A549 treated with RU486 at 1 μM for 4 hours (cell line): ENCODE data around the gene RNF167. TPM values are rescaled to one million over a fixed set of nuclear protein-coding genes. Genes with fewer than 3 reads are reported as not detected.

Experiments
- total RNA-seq: library from RNA; stranded (reverse); fragments of 200-300 nt; extraction: Qiagen RNA extraction; gene quantifications from 5 replicates; pipeline ENCODE4 v1.2.3, GENCODE V29; 2022; ENCODE audit warnings: low read depth

RNF167 gene
- total RNA-seq: 88.1 to 164 TPM (median 124 TPM) in 5 replicates

GRCh38 chr17:4939796-4940554, at the start of gene RNF167, which contains the start of gene SLC25A11:
Gene RNF167 (plus strand): TSS chr17:4940268. CDS start chr17:4940910, 642 bp downstream.
Gene SLC25A11 (minus strand): TSS chr17:4940046. CDS start chr17:4939910, 136 bp downstream.

DNA sequence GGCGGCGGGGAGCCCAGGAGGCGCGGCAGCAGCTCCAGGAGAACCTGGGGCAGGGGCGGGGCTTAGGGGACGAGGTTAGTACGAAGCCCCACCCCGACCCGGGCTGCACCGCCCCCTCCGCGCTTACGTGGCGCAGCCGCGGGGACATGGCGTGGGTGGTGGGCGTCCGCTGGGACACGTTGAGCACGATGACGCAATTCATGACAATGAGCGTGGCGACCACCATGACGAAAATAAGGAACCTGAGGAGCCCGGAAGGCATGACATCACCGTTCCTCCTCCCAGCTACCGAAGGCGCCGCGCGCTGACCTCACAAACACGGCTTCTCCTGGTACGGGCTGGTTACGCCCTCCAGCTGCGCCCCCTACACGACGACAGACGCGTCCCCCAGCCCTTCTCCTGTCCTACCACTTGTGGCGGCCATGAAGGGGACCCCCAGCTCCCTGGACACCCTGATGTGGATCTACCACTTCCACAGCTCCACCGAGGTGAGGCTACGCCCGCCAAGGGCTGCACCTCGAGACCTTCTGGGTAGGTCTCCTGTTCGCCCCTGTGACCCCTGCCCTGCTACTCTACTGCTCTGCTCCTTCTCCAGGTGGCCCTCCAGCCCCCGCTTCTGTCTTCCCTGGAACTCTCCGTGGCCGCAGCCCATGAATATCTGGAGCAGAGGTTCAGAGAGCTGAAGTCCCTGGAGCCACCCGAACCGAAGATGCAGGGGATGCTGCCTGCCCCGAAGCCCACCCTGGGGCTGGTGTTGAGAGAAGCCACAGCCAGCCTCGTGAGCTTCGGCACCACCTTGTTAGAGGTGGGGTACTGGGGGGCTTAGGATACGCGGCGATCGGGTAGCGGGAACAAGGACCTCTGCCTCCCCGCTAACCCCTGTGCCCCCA, 40.5 kb upstream of the RNF167 start, which contains the start of gene C17orf107:
TSS of gene C17orf107 (plus strand) at position 196 of the 890 bp plus-strand sequence. CDS start at position 423, 227 bp downstream.

GRCh38 chr17:4903051-4903818, 36.8 kb upstream of the RNF167 start, which contains the start of gene CHRNE:
Gene CHRNE (minus strand): TSS chr17:4903098. CDS start chr17:4903063, 35 bp downstream.

DNA sequence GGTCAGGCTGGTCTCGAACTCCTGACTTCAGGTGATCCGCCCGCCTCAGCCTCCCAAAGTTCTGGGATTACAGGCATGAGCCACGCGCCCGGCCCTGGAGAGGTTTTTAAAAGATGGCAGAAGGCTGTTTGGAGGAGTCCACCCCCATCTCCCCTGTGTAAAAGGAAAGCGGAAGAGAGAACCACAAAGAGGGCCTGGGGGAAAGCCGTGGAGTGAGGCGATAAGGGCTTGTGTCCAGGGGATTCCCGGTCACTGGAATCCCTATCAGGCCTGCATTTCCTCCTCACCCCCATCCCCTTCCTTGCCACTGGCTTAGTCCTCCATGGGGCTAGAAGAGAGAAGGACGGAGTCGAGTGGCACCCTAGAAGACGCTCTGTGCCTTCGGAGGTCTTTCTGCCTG, 8.1 kb upstream of the RNF167 start, which contains the start of gene GP1BA:
TSS of gene GP1BA (plus strand) at position 315 of the 400 bp plus-strand sequence. CDS start 328 bp downstream, outside the sequence.

GRCh38 chr17:4948166-4948930, 8.3 kb downstream of the RNF167 start, which contains the start of gene PFN1:
Gene PFN1 (minus strand): TSS chr17:4948530. CDS start chr17:4948394, 136 bp downstream.

DNA sequence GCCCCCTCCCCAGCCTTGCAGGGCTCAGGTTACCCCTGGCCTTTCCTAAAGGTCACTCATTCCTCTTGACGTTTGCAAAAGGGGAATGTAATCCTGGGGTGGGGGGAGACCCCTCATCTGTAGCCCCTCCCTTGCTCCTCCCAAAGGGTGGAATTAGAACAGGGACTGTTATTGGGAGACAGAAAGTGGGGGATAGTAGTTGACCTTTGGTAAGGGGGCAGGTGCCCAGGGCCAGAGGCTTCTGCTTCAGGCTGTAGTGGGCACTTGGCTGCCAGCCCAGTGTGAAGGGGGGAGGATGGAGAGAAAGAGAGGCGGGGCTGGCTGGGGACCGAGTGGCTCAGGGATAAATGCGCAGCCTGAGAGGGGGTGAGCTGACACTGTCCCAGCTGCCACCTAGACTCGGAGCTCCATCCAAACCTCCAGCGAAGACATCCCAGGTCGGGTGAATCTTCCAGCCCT, 10.7 kb downstream of the RNF167 start, which contains the start of gene ENO3:
TSS of gene ENO3 (plus strand) at position 374 of the 459 bp plus-strand sequence. CDS start 711 bp downstream, outside the sequence.

DNA sequence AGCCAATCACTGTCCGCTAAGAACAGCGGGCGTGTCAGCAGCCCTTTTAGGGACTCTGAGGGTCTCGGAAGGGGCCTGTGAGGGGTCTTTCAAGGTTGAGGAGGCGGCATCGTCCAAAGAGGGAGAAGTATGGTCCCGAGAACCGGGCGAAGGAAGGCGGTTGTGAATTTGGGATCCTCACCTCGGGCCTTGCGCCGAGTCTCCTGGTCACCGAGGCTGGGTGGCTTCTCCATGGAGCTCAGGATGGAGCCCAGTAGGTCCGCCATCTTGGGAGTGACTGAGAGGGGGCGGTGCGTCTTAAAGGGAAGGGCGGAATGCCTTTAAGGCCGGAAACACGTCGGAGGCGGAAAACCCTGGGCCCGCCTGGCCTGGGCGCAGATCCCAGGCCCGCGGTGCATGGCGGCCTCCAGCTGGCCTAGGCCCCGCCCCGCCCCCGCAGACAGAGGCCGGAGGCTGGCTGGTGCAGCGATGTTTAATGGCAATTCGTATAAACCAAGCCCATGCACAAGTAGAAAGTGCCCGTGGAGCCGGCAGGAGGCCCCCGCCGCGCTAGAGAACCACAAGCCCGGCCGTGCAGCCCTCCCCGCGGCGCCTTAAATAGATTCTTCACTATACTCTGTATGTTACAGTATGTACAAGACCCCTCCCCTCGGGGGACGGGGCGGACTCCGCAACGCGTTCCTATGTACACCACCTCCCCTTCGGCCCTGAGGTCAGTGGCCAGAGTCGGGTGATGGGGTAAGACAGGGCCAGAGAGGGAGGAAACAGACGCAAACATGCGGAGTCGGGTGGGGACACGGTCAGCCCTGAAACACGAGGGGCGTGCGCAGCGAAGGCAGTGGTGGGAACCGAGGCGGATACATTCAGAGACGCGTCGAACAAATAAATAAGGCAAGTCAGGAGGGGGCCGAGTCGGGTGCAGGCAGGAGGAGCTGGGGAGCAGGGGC, 27.7 kb downstream of the RNF167 start, which contains the start of gene SPAG7:
TSS of gene SPAG7 (minus strand) at position 279 of the 947 bp plus-strand sequence. CDS start at position 266, 13 bp downstream.

GRCh38 chr17:4986951-4987766, 47.1 kb downstream of the RNF167 start, which contains the start of gene CAMTA2:
Gene CAMTA2 (minus strand): TSS chr17:4987675. CDS start chr17:4986222, 1,453 bp downstream.

Other genes with a start within 250 kb of the RNF167 start
- gene PELP1, start 236.1 kb upstream of the RNF167 start, total RNA-seq: 62.8 to 81.0 TPM (median 77.6 TPM) in 5 replicates
- 48.9 to 75.6 TPM (median 63.8 TPM) in 5 replicates for gene ARRB2, start 229.6 kb upstream of the RNF167 start, total RNA-seq
- gene MED11, start 208.8 kb upstream of the RNF167 start, total RNA-seq: 39.1 to 46.0 TPM (median 44.8 TPM) in 5 replicates
- gene ZMYND15, start 200.4 kb upstream of the RNF167 start, total RNA-seq: 0.47 to 0.89 TPM (median 0.56 TPM) in 5 replicates
- gene CXCL16, start 200.3 kb upstream of the RNF167 start, total RNA-seq: 13.8 to 20.0 TPM (median 17.9 TPM) in 5 replicates
- 0.41 to 1.1 TPM (median 0.82 TPM) in 5 replicates for gene TM4SF5, start 168.4 kb upstream of the RNF167 start, total RNA-seq
- gene VMO1, start 153.9 kb upstream of the RNF167 start, total RNA-seq: 0.35 to 1.5 TPM (median 1.1 TPM) in 5 replicates
- 0.14 to 0.15 TPM in 2 of 5 replicates, not detected in the others for gene GLTPD2, start 151.3 kb upstream of the RNF167 start, total RNA-seq
- gene PSMB6, start 144.1 kb upstream of the RNF167 start, total RNA-seq: 461 to 534 TPM (median 480 TPM) in 5 replicates
- 18.4 to 25.8 TPM (median 22.8 TPM) in 5 replicates for gene PLD2, start 133.1 kb upstream of the RNF167 start, total RNA-seq
- 42.8 to 59.3 TPM (median 56.3 TPM) in 5 replicates for gene MINK1, start 106.9 kb upstream of the RNF167 start, total RNA-seq
- 0.15 to 0.35 TPM (median 0.30 TPM) in 5 replicates for gene C17orf107, start 40.7 kb upstream of the RNF167 start, total RNA-seq
- 0.05 to 0.15 TPM (median 0.08 TPM) in 3 of 5 replicates, not detected in the others for gene CHRNE, start 37.2 kb upstream of the RNF167 start, total RNA-seq
- gene GP1BA, start 8.0 kb upstream of the RNF167 start, total RNA-seq: not detected in 5 replicates
- 51.1 to 79.7 TPM (median 75.4 TPM) in 5 replicates for gene SLC25A11, start 222 bp upstream of the RNF167 start, total RNA-seq
- 2,878 to 3,154 TPM (median 3,052 TPM) in 5 replicates for gene PFN1, start 8.3 kb downstream of the RNF167 start, total RNA-seq
- 50.7 to 68.1 TPM (median 55.2 TPM) in 5 replicates for gene ENO3, start 10.9 kb downstream of the RNF167 start, total RNA-seq
- gene SPAG7, start 27.5 kb downstream of the RNF167 start, total RNA-seq: 72.8 to 95.3 TPM (median 75.3 TPM) in 5 replicates
- 20.9 to 36.6 TPM (median 32.9 TPM) in 5 replicates for gene CAMTA2, start 47.4 kb downstream of the RNF167 start, total RNA-seq
- gene INCA1, start 57.3 kb downstream of the RNF167 start, total RNA-seq: 1.4 to 3.1 TPM (median 1.6 TPM) in 5 replicates
- gene KIF1C, start 57.7 kb downstream of the RNF167 start, total RNA-seq: 100 to 115 TPM (median 110 TPM) in 5 replicates
- 0.41 to 1.00 TPM (median 0.51 TPM) in 5 replicates for gene SLC52A1, start 95.2 kb downstream of the RNF167 start, total RNA-seq
- gene ZFP3, start 138.2 kb downstream of the RNF167 start, total RNA-seq: 0.71 to 0.99 TPM (median 0.95 TPM) in 5 replicates
- gene ZNF232, start 171.6 kb downstream of the RNF167 start, total RNA-seq: 4.5 to 5.0 TPM (median 4.6 TPM) in 5 replicates
- gene USP6, start 175.8 kb downstream of the RNF167 start, total RNA-seq: 0.02 to 0.05 TPM (median 0.03 TPM) in 3 of 5 replicates, not detected in the others